HepG2 (cell line): ENCODE measurements around the gene STC2. TPM values are rescaled to one million over a fixed set of nuclear protein-coding genes. Genes with fewer than 3 reads are reported as not detected.

Experiments used
- ATAC-seq: fragments of 200-7000 bp; cut with Tn5 transposase; 3 replicates; pipeline ENCODE4 v1.9.1; 2020; ENCODE audit warnings: mild to moderate bottlenecking, moderate library complexity
- BruUV-seq: library from RNA; stranded (reverse); fragments of 400-500 nt; replicated peaks from 2 replicates; lab custom pipeline; 2021; lab: Mats Ljungman, UMichigan
- CTCF ChIA-PET: fragments of 300-600 bp; formaldehyde crosslinking; extraction: SDS; loops from one replicate; lab custom pipeline; 2021; ENCODE audit warnings: low total read pairs, inconsistent platforms, low intra/inter-chr PET ratio; lab: Yijun Ruan, JAX
- POLR2A ChIA-PET: fragments of 350-600 bp; sonication (Branson Sonifier 250); formaldehyde crosslinking; loops from one replicate; lab custom pipeline; 2020; ENCODE audit warnings: antibody characterized with exemption, inconsistent platforms; lab: Yijun Ruan, JAX
- DNase-seq: peaks from one replicate; pipeline ENCODE4 v3.0.0-alpha.2; 2015; ENCODE audit warnings: low spot score
- FAIRE-seq: peaks from 3 replicates; lab custom pipeline; 2011; peaks lifted over from hg19 to GRCh38; lab: Jason Lieb, UNC
- H2AFZ ChIP-seq: one replicate; pipeline ENCODE4 v1.6.1; 2011; ENCODE audit warnings: low read length, inconsistent platforms
- H3K27ac ChIP-seq: fragments of 300-600 bp; 3 replicates; pipeline ENCODE4 v1.8.0; 2011; ENCODE audit warnings: mixed run types, mild to moderate bottlenecking, mixed read lengths, low read length, inconsistent platforms; ENCODE audit not compliant: insufficient read depth; ENCODE audit errors: extremely low read length
- H3K27me3 ChIP-seq, 2 experiments: fragments of 200-600 bp in 1 of 2; 2 replicates in 1 of 2; 3 replicates in 1 of 2; pipeline versions ENCODE4 v1.6.0 to v1.8.0; 2011; ENCODE audit warnings: low read length in 2 of 2, mild to moderate bottlenecking in 2 of 2, moderate library complexity in 2 of 2, inconsistent platforms in 1 of 2; ENCODE audit not compliant: insufficient read depth in 2 of 2, control insufficient read depth in 1 of 2
- H3K36me3 ChIP-seq, 2 experiments: fragments of 200-600 bp in 1 of 2; replicated peaks in 1 of 2; 2 replicates in 1 of 2; 3 replicates in 1 of 2; pipeline versions ENCODE4 v1.5.1 to v1.8.0; 2011; ENCODE audit warnings: low read length in 2 of 2, inconsistent platforms in 1 of 2; ENCODE audit not compliant: insufficient read depth in 2 of 2, control insufficient read depth in 1 of 2
- H3K4me1 ChIP-seq: 2 replicates; pipeline ENCODE4 v1.5.1; 2012; ENCODE audit warnings: low read length, inconsistent platforms; ENCODE audit not compliant: insufficient read depth
- H3K4me2 ChIP-seq: 2 replicates; pipeline ENCODE4 v1.6.0; 2011; ENCODE audit warnings: low read depth, low read length, inconsistent platforms
- H3K4me3 ChIP-seq, 3 experiments: fragments of 200-600 bp in 1 of 3; sonication (generic), shearing (Covaris generic) in 1 of 3; replicated peaks in 1 of 3; 2 replicates each; pipeline ENCODE4 v1.5.1; 2011 to 2016; ENCODE audit warnings: low read length in 3 of 3, inconsistent platforms in 2 of 3, low read depth in 2 of 3, mild to moderate bottlenecking in 2 of 3, control low read depth in 1 of 3, mixed read lengths in 1 of 3; ENCODE audit not compliant: insufficient read depth in 1 of 3
- H3K79me2 ChIP-seq: one replicate; pipeline ENCODE4 v1.6.1; 2011; ENCODE audit warnings: low read length, inconsistent platforms; ENCODE audit not compliant: insufficient read depth
- H3K9ac ChIP-seq: 2 replicates; pipeline ENCODE4 v1.6.0; 2011; ENCODE audit warnings: mild to moderate bottlenecking, low read depth, low read length, inconsistent platforms; ENCODE audit not compliant: insufficient read depth
- H3K9me3 ChIP-seq: 2 replicates; pipeline ENCODE4 v1.5.1; 2012; ENCODE audit warnings: mild to moderate bottlenecking, low read length
- H4K20me1 ChIP-seq: 2 replicates; pipeline ENCODE4 v1.6.0; 2011; ENCODE audit warnings: inconsistent platforms, mild to moderate bottlenecking, low read length, moderate library complexity; ENCODE audit not compliant: insufficient read depth
- HNF4G ChIP-seq, 2 experiments: sonication (generic) in 1 of 2; formaldehyde crosslinking in 1 of 2; IDR thresholded peaks; 2 replicates each; pipeline versions ENCODE4 v1.4.0 to v1.6.1; 2011 to 2020; ENCODE audit warnings: borderline replicate concordance in 2 of 2, low read depth in 2 of 2, mild to moderate bottlenecking in 2 of 2, low read length in 1 of 2, missing genetic modification reagents in 1 of 2, moderate library complexity in 1 of 2
- ZNF281 ChIP-seq: sonication (generic); formaldehyde crosslinking; IDR thresholded peaks from 2 replicates; pipeline ENCODE4 v1.4.0; 2020; ENCODE audit warnings: missing genetic modification reagents, borderline replicate concordance
- ZNF598 ChIP-seq: sonication (generic); formaldehyde crosslinking; IDR thresholded peaks from 2 replicates; pipeline ENCODE4 v1.5.1; 2020; ENCODE audit warnings: mild to moderate bottlenecking, missing genetic modification reagents, borderline replicate concordance
- WGBS: methylation state at CpG from one replicate; pipeline ENCODE4 v1.1.6; 2017; ENCODE audit warnings: low lambda C conversion rate; 5-methylcytosine and 5-hydroxymethylcytosine counted together
- in situ Hi-C: cut with HindIII; loops from 2 replicates; pipeline ENCODE4 v1.10.0; 2017; ENCODE audit warnings: low pct_unique_long_range_greater_than_20kb; ENCODE audit not compliant: extremely low pct_ligation_motif_present
- intact Hi-C: fragments of 100-400 bp; cut with micrococcal nuclease; formaldehyde crosslinking; loops from one replicate; pipeline ENCODE4 v1.10.0; 2022; ENCODE audit not compliant: unreplicated experiment
- polyA plus RNA-seq, 8 experiments: library from polyadenylated mRNA; depleted of rRNA in 3 of 8; stranded (reverse) in 7 of 8; unstranded in 1 of 8; fragments of >200 nt; fragmentation: Illumina TruSeq in 4 of 8; extraction: Trizol in 4 of 8; gene quantifications; 2 replicates each; pipeline versions ENCODE4 v1.2.1 to v1.2.3, GENCODE V29; 2011 to 2016; ENCODE audit warnings: low read depth in 4 of 8, missing spikeins in 1 of 8, mixed read lengths in 1 of 8; ENCODE audit not compliant: insufficient read depth in 1 of 8
- total RNA-seq, 5 experiments: library from RNA; depleted of rRNA; stranded (reverse); fragments of >200 nt; fragmentation: Illumina TruSeq; extraction: Trizol; gene quantifications; 2 replicates each; pipeline ENCODE4 v1.2.3, GENCODE V29; 2016; ENCODE audit warnings: low read depth in 1 of 5
- TF ChIP-seq, protein P1 (sequence below): sonication (generic); formaldehyde crosslinking; conservative IDR thresholded peaks from 2 replicates; pipeline ENCODE4 v1.8.1; 2023; ENCODE audit warnings: missing genetic modification reagents

Gene STC2
- total and polyA plus RNA-seq, 2 of the 13 experiments (the other 11 are each of a cell fraction or from before 2014, with no cell fraction given), result 27.1 to 69.2 TPM

DNA sequence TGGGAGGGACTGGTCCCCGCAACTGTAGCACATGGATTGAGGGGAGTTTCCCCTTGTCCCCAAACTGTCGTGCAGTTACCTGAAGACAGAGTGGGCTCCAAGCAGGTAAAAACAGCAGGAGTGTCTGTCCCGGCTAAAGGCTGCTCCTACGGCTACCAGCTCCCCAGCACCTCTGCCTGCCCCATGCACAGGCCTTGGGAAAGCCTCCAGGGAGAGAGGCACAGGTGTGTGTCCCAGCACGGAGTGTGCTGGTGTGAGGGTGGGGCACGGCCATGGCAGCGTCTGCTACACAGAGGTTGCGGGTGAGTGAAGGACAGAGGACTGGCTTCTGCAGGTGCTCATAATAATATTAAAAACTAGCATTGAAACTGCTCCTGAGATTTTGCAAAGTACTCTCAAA lies 30.4 kb downstream of the STC2 start:
- TF ChIP-seq ZNF598 (CRISPR knock-in tag), result 0 out of 2 replicates have a peak, but pooled peaks have one; percentile 13
- no peak for TF ChIP-seq ZNF281
- TF ChIP-seq, protein P1, sequence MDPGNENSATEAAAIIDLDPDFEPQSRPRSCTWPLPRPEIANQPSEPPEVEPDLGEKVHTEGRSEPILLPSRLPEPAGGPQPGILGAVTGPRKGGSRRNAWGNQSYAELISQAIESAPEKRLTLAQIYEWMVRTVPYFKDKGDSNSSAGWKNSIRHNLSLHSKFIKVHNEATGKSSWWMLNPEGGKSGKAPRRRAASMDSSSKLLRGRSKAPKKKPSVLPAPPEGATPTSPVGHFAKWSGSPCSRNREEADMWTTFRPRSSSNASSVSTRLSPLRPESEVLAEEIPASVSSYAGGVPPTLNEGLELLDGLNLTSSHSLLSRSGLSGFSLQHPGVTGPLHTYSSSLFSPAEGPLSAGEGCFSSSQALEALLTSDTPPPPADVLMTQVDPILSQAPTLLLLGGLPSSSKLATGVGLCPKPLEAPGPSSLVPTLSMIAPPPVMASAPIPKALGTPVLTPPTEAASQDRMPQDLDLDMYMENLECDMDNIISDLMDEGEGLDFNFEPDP (CRISPR knock-in tag), result 0 out of 2 replicates have a peak, but pooled peaks have one; percentile 70
- no peak for TF ChIP-seq HNF4G (IDR thresholded peaks at IDR 0.05; ENCODE audit: borderline replicate concordance, low read depth, low read length)
- no peak for TF ChIP-seq HNF4G (CRISPR knock-in tag; IDR thresholded peaks at IDR 0.05; ENCODE audit: borderline replicate concordance, low read depth)
- Histone ChIP-seq H4K20me1 (no peaks in the 10 kb centered on the region), H3K9me3 (no peaks in the 10 kb centered on the region), H2AFZ (no peak overlapping the region), H3K27me3 (no peaks in the 10 kb centered on the region; a peak in 1 of 5 replicates), H3K36me3 (no peaks in the 10 kb centered on the region), H3K27ac (peak overlapping the region; percentile 56), H3K4me2 (peak overlapping the region; percentile 81), H3K9ac (peak overlapping the region; percentile 47; the same call in 1 of the 2 replicates), H3K4me1 (peaks cover 93% of the 10 kb centered on the region), H3K4me3 (peak overlapping the region; percentile 40 to 69 (median 60)), H3K79me2 (no peaks in the 10 kb centered on the region)
- CTCF ChIA-PET, result interaction anchor here (2.6 kb wide), 1 partner anchor 34 kb away, joined by 9 read pairs; no protein-coding TSS in a partner anchor
- WGBS, result 23% methylated on average over 4 of the region's 8 CpGs
- no peak for ATAC-seq
- TSS peak; percentile 33 for BruUV-seq
- POLR2A ChIA-PET, result interaction anchor here (1.0 to 11.1 kb wide), 5 partner anchors 18 to 439 kb away, joined by 3 to 513 read pairs (median 3); partner anchors contain the start of genes RPL26L1 and STC2
- DNase-seq, result no peak
- intact Hi-C loops (loop anchor here (2.0 kb wide), 1 partner anchor 17 kb away; no protein-coding TSS in a partner anchor), in situ Hi-C loops (loop anchor here (25.0 kb wide), 1 partner anchor 311 kb away; the partner anchor contains the start of gene ATP6V0E1)
- FAIRE-seq, result no peak
